CD4-positive, alpha-beta T cell (primary cell): ENCODE results near the gene HIGD1B. TPM values are rescaled to one million over a fixed set of nuclear protein-coding genes. Genes with fewer than 3 reads are reported as not detected.

ENCODE experiments used
- ATAC-seq: fragments of 200-7000 bp; cut with Tn5 transposase; one replicate; pipeline ENCODE4 v1.10.0; 2022; ENCODE audit warnings: mild to moderate bottlenecking; ENCODE audit not compliant: poor library complexity
- CTCF ChIA-PET: fragments of 350-600 bp; sonication (Branson Sonifier 250); formaldehyde crosslinking; loops from one replicate; lab custom pipeline; 2021; ENCODE audit warnings: antibody characterized with exemption, inconsistent platforms; lab: Charles Lee
- POLR2A ChIA-PET: fragments of 350-600 bp; sonication (Branson Sonifier 250); formaldehyde crosslinking; loops from one replicate; lab custom pipeline; 2021; ENCODE audit warnings: antibody characterized with exemption, inconsistent platforms; lab: Charles Lee
- DNase-seq, 14 experiments: peaks; one replicate each; pipeline ENCODE4 v3.0.0-alpha.2; 2013 to 2020; ENCODE audit warnings: mixed read lengths in 2 of 14
- H3K27ac ChIP-seq, 2 donors: one replicate each; pipeline versions ENCODE4 v1.5.1 to v1.7.0; 2013; ENCODE audit warnings: low read length in 2 of 2, low read depth in 1 of 2, mild to moderate bottlenecking in 1 of 2
- H3K27me3 ChIP-seq, 2 experiments: 1 replicate in 1 of 2; 2 replicates in 1 of 2; pipeline versions ENCODE4 v1.6.1 to v1.7.0; 2013; ENCODE audit warnings: low read length in 2 of 2, control low read depth in 1 of 2, mild to moderate bottlenecking in 1 of 2, moderate library complexity in 1 of 2; ENCODE audit not compliant: insufficient read depth in 2 of 2, control insufficient read depth in 1 of 2
- H3K36me3 ChIP-seq: one replicate; pipeline ENCODE4 v1.6.1; 2013; ENCODE audit warnings: low read length, control low read depth; ENCODE audit not compliant: insufficient read depth
- H3K4me1 ChIP-seq: one replicate; pipeline ENCODE4 v1.6.1; 2013; ENCODE audit warnings: low read length, control low read depth; ENCODE audit not compliant: insufficient read depth
- H3K4me3 ChIP-seq: one replicate; pipeline ENCODE4 v1.5.1; 2013; ENCODE audit warnings: mild to moderate bottlenecking, low read length, moderate library complexity
- H3K9me3 ChIP-seq, 2 experiments: 1 replicate in 1 of 2; 2 replicates in 1 of 2; pipeline versions ENCODE4 v1.6.1 to v1.7.0; 2013; ENCODE audit warnings: low read length in 2 of 2, mild to moderate bottlenecking in 2 of 2, control low read depth in 1 of 2, moderate library complexity in 1 of 2; ENCODE audit not compliant: control insufficient read depth in 1 of 2, insufficient read depth in 1 of 2
- H3K27ac Mint-ChIP-seq: one replicate; pipeline ENCODE4 v1.8.0; 2020; ENCODE audit warnings: mixed read lengths
- H3K27me3 Mint-ChIP-seq: one replicate; pipeline ENCODE4 v1.8.0; 2021; ENCODE audit warnings: mixed read lengths
- H3K36me3 Mint-ChIP-seq: one replicate; pipeline ENCODE4 v1.8.0; 2021; ENCODE audit warnings: low read depth, mixed read lengths
- H3K4me1 Mint-ChIP-seq: one replicate; pipeline ENCODE4 v1.8.0; 2021; ENCODE audit warnings: low read depth, mixed read lengths
- H3K4me3 Mint-ChIP-seq: one replicate; pipeline ENCODE4 v1.8.0; 2020; ENCODE audit warnings: mild to moderate bottlenecking, mixed read lengths
- H3K9me3 Mint-ChIP-seq: one replicate; pipeline ENCODE4 v1.8.0; 2020; ENCODE audit warnings: mixed read lengths
- CTCF ChIP-seq: fragments of 200-600 bp; IDR thresholded peaks from one replicate; pipeline ENCODE4 v1.8.0; 2022; ENCODE audit warnings: antibody characterized with exemption, mild to moderate bottlenecking
- intact Hi-C, 2 experiments: fragments of 100-400 bp; cut with DNase I in 1 of 2; cut with micrococcal nuclease in 1 of 2; formaldehyde crosslinking; loops; one replicate each; pipeline versions ENCODE4 v1.15.1 to v1.9.0; 2023 to 2025; cut with DNase I, micrococcal nuclease
- total RNA-seq, 174 experiments: library from RNA in 2 of 174; stranded (reverse) in 2 of 174; gene quantifications; one replicate each; pipeline ENCODE4 v1.2.3 and lab custom pipeline; 2021 to 2026

The HIGD1B gene
- total RNA-seq, 2 experiments from 2014 or later = not detected

GRCh38 chr17:44892250-44892649, 44.6 kb downstream of the HIGD1B start:
- Histone ChIP-seq H3K4me1 (peaks cover 30% of the 10 kb centered on the region), H3K27me3 (no peaks in the 10 kb centered on the region), H3K9me3 (no peaks in the 10 kb centered on the region), H3K27ac (no peak overlapping the region), H3K4me3 (no peak overlapping the region), H3K36me3 (peaks cover 38% of the 10 kb centered on the region)
- H3K36me3 Mint-ChIP-seq = peaks cover 48% of the 10 kb centered on the region
- TF ChIP-seq CTCF = no peak
- intact Hi-C loops = no loop called here
- ATAC-seq (no peak), DNase-seq (no peak)
- no peak overlapping the region for H3K4me3 Mint-ChIP-seq
- ChIA-PET CTCF (no interaction called here), POLR2A (no interaction called here)
- no peaks in the 10 kb centered on the region for H3K9me3 Mint-ChIP-seq
- H3K4me1 Mint-ChIP-seq = peaks cover 23% of the 10 kb centered on the region
- H3K27me3 Mint-ChIP-seq = no peaks in the 10 kb centered on the region
- no peak overlapping the region for H3K27ac Mint-ChIP-seq

- Histone ChIP-seq H3K4me1 (peaks cover 27% of the 10 kb centered on the region), H3K27ac (no peak overlapping the region), H3K4me3 (no peak overlapping the region), H3K27me3 (no peaks in the 10 kb centered on the region), H3K36me3 (peaks cover 38% of the 10 kb centered on the region), H3K9me3 (no peaks in the 10 kb centered on the region)
- Mint-ChIP-seq H3K36me3 (peaks cover 61% of the 10 kb centered on the region), H3K4me1 (peaks cover 38% of the 10 kb centered on the region), H3K27me3 (peaks cover 3% of the 10 kb centered on the region), H3K9me3 (no peaks in the 10 kb centered on the region), H3K27ac (no peak overlapping the region), H3K4me3 (no peak overlapping the region)
- ATAC-seq = no peak
- no peak for DNase-seq
- POLR2A ChIA-PET = no interaction called here
- CTCF ChIA-PET = interaction anchor here (0.7 to 0.8 kb wide), 2 partner anchors 155 to 156 kb away, joined by 3 read pairs; no protein-coding TSS in a partner anchor
- intact Hi-C loops = no loop called here
- TF ChIP-seq CTCF = no peak
Measured at GRCh38 chr17:44894642-44895041, 47.0 kb downstream of the HIGD1B start.

- no peaks in the 10 kb centered on the region for H3K9me3 ChIP-seq
- Mint-ChIP-seq H3K9me3 (no peaks in the 10 kb centered on the region), H3K4me1 (peaks cover 39% of the 10 kb centered on the region), H3K36me3 (peaks cover 35% of the 10 kb centered on the region), H3K27ac (peak overlapping the region; percentile 99), H3K4me3 (peak overlapping the region; percentile 95), H3K27me3 (peaks cover 10% of the 10 kb centered on the region)
- no peaks in the 10 kb centered on the region for H3K27me3 ChIP-seq
- peak overlapping the region; percentile 98 to 99 for H3K27ac ChIP-seq
- no peak for TF ChIP-seq CTCF
- intact Hi-C loops = loop anchor here (1.0 to 2.0 kb wide), 3 partner anchors 123 to 210 kb away; partner anchors contain the start of genes CCDC43 (in 1 of the 2) and NMT1 (in 1 of the 2)
- DNase-seq (peak in 1 of 14 experiments; percentile 20), ATAC-seq (no peak)
- POLR2A ChIA-PET = interaction anchor here (0.5 to 2.2 kb wide), 18 partner anchors 9 to 1310 kb away, joined by 3 to 13 read pairs (median 4); partner anchors contain the start of genes DCAKD, HDAC5, HEXIM1 and NMT1
- peaks cover 10% of the 10 kb centered on the region for H3K36me3 ChIP-seq
- CTCF ChIA-PET = interaction anchor here (1.3 kb wide), 1 partner anchor 119 kb away, joined by 3 read pairs; no protein-coding TSS in a partner anchor
- peaks cover 29% of the 10 kb centered on the region for H3K4me1 ChIP-seq
- H3K4me3 ChIP-seq = peak overlapping the region; percentile 82
Measured at GRCh38 chr17:44898768-44899073, 51.0 kb downstream of the HIGD1B start.
